ENCODE data around the gene ANKRD17.

Gene ANKRD17

GRCh38 chr4:73197220-73197619 lies 61.4 kb downstream of the ANKRD17 start:
- no peak for DNase-seq

DNA sequence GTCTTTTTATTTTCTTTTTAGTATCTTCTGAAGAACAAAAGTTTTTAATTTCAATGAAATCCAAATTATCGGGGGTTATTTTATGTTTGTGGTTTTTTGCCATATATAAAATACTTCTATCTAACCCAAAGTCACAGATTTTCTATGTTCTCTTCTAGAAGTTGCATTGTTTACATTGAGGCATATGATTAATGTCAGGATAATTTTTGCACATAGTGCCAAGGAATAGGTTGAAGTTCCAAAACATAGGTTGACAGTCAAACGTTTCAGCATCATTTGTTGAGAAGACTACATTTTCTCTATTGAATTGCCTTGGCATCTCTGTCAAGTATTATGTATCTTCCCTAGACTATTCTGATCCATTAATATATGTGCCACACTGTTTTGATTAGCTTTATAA lies 64.5 kb downstream of the ANKRD17 start:
- no peak for DNase-seq

- DNase-seq = no peak
Observed at GRCh38 chr4:73193659-73194058, 64.9 kb downstream of the ANKRD17 start.

DNA sequence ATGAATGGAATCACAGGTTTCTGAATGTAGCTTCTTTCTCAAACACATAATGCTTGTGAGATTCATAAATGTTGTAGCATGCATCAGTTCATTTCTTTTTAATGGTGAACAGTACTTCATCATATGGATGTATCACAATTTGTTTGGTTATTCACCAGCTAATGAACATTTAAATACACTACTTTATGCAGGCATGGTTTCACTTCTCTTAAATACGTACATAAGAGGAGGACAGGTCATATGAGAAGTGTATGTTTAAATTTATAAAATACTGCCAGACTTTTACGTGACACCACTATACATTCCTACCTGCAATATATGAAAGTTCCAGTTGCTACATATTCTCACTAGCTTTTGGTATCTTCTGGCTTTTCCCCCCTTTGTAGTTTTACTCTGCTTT lies 65.4 kb downstream of the ANKRD17 start:
- no peak for DNase-seq

GRCh38 chr4:73189274-73189810 lies 69.3 kb downstream of the ANKRD17 start:
- no peak for DNase-seq

DNA sequence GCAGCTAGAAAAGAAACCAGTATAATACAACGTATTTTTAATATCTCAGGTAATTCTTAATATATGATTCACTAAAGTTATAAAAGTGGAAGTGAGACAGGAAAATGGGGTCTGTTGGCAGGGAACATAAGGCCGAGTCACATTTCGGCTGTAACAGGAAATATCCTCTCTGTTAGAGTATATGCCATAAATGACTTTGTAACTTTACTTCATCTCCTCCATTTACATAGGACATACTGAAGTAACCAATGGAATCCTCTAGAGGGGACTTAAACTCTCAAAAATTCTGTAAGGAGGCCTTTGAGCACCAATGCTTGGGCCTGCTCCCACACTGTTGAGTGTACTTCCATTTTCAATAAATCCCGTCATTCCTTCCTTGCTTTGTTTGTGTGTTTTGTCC lies 71.3 kb downstream of the ANKRD17 start:
- DNase-seq = no peak

GRCh38 chr4:73185903-73186302 lies 72.7 kb downstream of the ANKRD17 start:
- DNase-seq = no peak

DNA sequence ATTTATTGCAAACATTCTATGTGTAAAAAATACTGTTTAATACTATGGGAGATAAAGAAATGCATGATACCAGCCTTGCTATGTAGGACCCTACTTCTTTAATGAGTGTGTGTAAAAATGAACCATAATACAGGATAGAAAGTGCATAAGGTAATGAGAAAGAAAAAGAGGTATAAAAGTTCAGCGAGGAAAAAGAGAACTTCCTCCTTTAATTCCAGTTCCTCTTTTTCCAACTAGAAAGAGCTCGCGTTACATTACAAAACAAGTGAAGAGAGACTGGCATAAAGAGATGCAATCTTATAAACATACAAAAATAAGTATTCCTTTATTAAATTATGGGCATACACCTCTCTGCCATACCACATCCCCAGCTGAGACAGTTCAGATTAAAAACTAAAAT lies 77.4 kb downstream of the ANKRD17 start:
- no peak for DNase-seq

DNA sequence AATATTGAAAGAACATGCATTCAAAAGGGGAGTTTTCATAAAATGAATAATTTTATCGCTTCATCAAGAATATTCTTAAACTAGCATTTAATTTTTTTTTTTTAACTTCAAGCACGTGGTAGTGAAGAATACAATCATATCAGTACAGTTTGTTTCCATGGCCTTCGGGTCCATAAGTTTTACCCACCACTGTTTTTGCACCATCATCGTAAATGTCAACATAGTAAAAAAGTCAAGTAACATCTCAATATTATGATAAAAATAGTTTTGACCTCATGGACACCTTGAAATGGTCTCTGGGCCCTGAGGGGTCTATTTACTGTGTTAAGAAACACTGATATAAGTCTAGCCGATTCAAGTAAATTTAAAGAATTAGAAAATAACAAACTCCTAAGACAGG lies 80.2 kb downstream of the ANKRD17 start:
- DNase-seq = no peak

DNA sequence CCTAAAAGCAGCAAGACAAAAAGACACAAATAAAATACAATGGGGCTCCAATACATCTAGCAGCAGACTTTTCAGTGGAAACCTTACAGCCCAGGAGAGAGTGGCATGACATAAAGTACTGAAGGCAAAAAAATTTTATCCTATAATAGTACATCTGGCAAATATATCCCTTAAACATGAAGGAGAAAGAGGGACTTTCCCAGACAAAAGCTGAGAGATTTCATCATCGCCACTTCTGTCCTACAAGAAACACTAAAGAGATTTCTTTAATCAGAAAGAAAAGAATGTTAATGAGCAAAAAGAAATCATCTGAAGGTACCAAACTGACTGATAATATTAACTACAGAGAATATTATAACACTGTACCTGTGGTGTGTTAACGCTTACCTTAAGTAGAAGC lies 86.4 kb downstream of the ANKRD17 start:
- DNase-seq = no peak

DNA sequence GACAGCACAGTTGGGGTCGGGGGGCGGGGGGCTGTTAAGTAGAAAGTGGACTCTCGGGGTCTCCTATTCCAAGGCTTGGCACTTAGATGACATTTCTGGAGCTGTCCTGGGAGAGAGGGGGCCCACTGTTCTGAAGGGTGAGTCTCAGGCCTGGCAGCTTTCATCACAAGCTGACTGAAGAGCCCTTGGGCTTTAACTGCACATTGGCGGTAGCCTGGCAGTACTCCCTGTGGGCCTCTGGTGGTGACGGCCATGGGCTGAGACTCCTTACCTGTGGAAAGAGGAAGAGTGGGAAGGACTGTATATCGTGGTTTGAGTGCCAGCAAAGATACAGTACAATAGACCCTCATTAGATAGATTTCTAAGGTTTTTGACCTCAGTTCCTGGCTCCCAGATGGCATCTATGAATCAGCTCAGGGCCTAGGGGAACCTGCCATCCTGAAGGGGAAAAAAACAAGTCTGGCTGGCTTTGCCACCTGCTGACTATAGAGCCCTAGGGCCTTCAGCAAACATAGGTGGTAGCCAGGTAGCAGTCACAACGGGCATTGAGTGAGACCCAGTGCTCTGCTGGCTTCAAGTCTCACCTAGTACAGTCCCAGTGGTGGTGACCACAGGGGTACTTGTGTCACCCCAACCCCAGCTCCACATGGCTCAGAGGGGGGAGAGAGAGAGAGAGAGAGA lies 87.9 kb downstream of the ANKRD17 start:
- DNase-seq = no peak

DNA sequence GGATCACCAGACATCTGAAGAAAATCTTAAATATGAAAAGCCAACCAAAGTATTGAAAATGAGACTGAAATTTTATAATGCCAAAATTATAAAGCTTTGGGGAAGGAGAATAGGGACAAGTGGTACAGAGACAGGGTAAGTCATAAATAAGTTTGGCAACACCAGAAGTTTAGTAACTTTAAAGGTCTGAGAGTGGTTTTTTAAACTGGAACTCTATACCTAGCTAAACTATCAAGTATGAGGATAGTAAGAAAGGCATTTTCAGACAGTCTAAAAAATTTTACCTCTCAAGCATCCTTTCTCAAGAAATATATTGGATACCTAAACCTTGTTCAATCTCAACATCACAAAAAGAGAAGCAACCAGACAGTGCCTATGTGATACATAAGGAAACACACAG lies 92.4 kb downstream of the ANKRD17 start:
- DNase-seq = no peak

DNA sequence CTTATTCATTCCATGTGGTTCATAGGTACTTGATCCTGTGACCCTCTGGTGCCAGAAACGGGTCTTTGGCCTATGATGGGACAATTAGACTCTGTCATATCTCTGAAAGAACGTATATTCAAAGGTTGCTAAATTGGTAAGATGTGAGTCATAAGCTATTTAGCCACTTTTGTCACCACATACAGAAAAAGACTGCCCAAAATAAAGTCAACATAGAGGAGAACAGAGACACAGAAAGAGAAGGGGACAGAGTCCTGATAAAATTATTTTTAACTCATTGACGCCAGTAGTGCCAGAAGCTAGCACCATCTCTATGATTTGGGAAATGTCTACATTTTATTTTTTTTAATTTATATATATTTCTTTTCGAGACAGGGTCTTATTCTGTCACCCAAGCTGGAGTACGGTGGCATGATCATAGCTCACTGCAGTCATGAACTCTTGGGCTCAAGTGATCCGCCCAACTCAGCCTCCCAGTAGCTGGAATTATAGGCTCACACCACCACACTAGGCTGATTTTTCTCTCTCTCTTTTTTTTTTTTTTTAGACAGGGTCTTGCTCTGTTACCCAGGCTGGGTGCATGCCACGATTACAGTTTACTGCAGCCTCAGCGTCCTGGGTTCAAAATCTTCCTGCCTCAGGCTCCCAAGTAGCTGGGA lies 96.9 kb downstream of the ANKRD17 start:
- no peak for DNase-seq

GRCh38 chr4:73156394-73156793 lies 102.2 kb downstream of the ANKRD17 start:
- no peak for DNase-seq

- DNase-seq = no peak
Observed at GRCh38 chr4:73152893-73153292, 105.7 kb downstream of the ANKRD17 start.

GRCh38 chr4:73142995-73143547 lies 115.5 kb downstream of the ANKRD17 start:
- DNase-seq = no peak

DNA sequence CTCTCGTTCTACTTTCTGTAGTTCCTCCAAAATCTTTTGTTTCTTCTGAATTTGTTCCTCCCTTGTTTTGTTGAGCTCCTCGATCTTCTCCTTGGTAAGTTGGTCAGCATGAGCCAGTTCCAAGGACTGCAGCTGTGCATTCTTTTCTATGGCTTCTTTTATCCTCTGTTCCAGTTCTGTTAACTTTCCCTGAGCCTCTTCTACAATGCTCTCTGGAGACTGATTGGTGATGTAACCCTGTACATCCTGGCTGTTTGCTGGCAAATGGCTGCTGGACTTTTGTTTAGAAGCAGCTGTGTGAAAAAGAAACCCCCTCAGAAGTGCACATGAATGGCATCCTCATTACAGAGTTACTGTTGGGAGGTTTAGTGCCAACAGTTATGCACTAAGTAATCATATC lies 118.6 kb downstream of the ANKRD17 start:
- no peak for DNase-seq

DNA sequence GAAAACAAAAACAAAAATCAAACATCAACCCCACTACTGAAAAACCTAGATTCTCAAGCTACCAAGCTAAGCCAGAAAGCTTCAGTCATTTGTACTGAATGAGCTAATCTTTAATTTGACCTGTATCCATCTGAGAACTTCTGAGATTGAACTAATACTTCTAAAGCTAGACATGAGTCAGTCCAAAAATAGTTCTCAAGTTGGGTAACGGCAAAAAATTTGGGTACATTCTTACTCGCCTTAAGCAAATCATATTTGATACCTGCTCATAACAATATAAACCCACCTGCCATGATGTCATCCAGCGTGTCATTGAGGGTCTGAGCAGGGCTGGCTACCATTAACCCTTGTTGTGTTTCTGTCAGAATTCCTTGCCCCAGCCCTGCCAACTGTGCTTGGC lies 119.4 kb downstream of the ANKRD17 start:
- no peak for DNase-seq

- DNase-seq = no peak
Observed at GRCh38 chr4:73137121-73137520, 121.5 kb downstream of the ANKRD17 start.

DNA sequence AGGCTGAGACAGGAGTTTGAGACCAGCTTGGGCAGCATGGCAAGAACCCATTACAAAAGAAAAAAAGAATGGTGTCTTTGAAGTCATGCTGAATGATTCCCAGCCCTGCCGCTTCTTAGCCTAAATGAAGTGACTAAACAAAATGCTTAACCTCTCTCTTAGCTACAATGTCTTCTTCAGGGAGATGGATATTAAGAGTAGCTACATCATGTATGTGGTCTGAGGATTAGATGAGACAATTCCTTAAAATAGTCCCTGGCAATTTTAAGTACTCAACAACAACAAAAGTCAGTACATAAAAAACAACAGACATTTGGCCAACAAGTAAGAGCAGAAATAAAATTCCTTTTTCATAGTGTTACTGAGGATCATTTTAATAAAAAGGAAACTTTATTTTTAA lies 124.8 kb downstream of the ANKRD17 start:
- no peak for DNase-seq

DNA sequence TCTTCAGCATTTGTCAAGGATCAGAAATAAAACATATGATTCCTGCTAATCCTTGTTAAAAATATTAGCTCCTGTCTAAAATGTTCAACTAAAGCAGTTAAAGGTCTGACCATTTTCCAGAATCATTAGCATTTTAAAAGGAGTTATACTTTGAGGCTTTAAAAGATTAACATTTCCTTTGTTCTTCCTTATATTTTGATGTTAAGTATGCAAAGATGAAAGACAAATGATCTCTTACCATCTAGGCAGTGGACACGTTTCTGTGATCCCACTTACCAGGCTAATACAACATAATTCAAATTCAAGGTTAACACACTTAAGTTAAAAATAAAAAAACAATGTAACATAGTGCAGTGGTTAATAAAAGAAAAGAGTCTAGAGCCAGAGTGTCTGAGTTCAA lies 127.3 kb downstream of the ANKRD17 start:
- no peak for DNase-seq

DNA sequence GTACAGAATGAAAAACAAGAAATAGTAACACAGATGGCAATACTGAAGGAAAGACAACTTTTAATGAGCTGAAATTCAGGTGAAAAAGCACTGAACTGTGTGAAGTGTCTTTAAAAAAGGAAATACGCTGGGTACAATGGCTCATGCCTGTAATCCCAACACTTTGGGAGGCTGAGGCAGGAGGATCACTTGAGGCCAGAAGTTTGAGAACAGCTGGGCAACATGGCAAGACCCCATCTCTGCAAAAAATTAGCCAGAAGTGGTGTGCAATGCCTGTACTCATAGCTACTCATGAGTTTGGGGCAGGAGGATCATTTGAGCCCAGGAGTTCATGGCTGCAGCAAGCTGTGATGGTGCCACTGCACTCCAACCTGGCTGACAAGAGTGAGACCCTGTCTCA lies 129.3 kb downstream of the ANKRD17 start:
- DNase-seq = no peak

DNA sequence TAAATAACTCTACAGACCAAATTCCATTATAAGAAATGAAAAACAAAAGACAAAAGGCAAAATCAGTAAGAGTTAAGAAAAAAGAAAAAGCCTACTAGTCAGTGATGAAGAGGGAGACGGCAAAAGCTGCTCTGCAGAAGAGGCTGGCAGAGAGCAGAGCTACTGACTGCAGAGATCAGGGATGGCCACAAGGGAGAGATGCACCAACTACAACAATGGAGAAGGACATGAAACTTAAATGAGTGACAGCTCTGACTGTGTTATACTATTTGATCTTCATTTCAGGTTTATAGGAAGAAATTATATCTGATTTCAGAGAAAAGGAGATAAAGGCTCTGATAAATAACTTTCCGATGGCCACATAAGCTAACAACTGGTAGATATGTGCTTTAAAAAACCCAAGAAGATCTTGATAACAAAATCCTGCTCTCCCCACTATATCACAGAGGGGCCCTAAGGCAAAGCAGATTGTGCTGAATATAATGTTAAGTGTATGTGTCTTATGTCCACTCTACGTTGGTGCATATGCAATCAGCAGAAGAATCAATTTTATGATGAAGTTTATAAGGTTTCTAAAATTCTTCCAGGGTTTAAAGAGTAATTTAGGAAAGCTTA lies 130.7 kb downstream of the ANKRD17 start:
- peak; percentile 3 to 18 for DNase-seq

DNA sequence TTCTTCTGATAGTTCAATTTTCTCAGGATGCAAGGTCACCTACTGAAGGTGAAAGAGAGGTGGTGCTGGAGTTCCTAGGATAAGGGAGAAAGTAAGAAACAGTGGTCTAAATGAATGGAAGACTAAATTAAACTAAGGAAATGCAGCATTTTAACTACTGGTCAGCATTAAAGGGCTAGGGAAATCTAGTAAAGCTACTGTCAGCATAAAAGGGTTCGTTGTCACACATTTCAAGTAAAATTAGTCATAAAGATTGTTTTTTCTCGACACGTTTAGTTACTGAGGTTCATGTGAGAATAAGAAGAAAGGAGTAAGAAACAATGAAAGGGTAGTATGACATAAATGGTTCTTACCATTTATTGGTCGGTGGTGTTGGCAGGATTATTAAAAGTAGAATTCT lies 149.1 kb downstream of the ANKRD17 start:
- no peak for DNase-seq

Measured in CD4-positive, alpha-beta T cell treated with Interleukin-1 beta for 1 hour (primary cell).